ENCODE measurements around the gene KRTAP5-4. TPM values are rescaled to one million over a fixed set of nuclear protein-coding genes. Genes with fewer than 3 reads are reported as not detected.
"Not testable (repeated sequence)": the region's sequence is repeated elsewhere in the genome, so short reads cannot be mapped to it uniquely, and the experiment has no call there.

The KRTAP5-4 gene
- polyA plus RNA-seq, 1 donor = not detected

GRCh38 chr11:1636291-1636950, 14.5 kb upstream of the KRTAP5-4 start:
- no peak for DNase-seq

GRCh38 chr11:1633864-1634263, 11.9 kb upstream of the KRTAP5-4 start:
- DNase-seq = no peak

- no peak for DNase-seq
Measured at GRCh38 chr11:1632053-1632714, 10.2 kb upstream of the KRTAP5-4 start.

- no peak for DNase-seq
Measured at GRCh38 chr11:1631066-1631568, 9.2 kb upstream of the KRTAP5-4 start.

GRCh38 chr11:1630271-1630670, 8.3 kb upstream of the KRTAP5-4 start:
- DNase-seq = no peak

GRCh38 chr11:1629326-1630185, 7.6 kb upstream of the KRTAP5-4 start, which contains the start of gene KRTAP5-5:
KRTAP5-5 (plus strand) TSS chr11:1629775; CDS start chr11:1629841, 66 bp downstream.
- DNase-seq = no peak

- DNase-seq = peak; percentile 47
Measured at GRCh38 chr11:1628506-1629325, 6.8 kb upstream of the KRTAP5-4 start.

- DNase-seq = no peak
Measured at GRCh38 chr11:1625541-1625940, 3.6 kb upstream of the KRTAP5-4 start.

GRCh38 chr11:1624621-1625020, 2.7 kb upstream of the KRTAP5-4 start:
- no peak for DNase-seq

- no peak for DNase-seq
Measured at GRCh38 chr11:1623716-1624115, 1.8 kb upstream of the KRTAP5-4 start.

GRCh38 chr11:1619449-1619848, 2.5 kb downstream of the KRTAP5-4 start:
- DNase-seq = no peak

GRCh38 chr11:1618231-1618630, 3.7 kb downstream of the KRTAP5-4 start:
- no peak for DNase-seq

GRCh38 chr11:1608363-1608762, 13.6 kb downstream of the KRTAP5-4 start, which contains the start of gene KRTAP5-3:
KRTAP5-3 (minus strand) TSS chr11:1608463; CDS start chr11:1608385, 78 bp downstream.
- DNase-seq = no peak

- DNase-seq = not testable (repeated sequence)
Measured at GRCh38 chr11:1607901-1608300, 14.0 kb downstream of the KRTAP5-4 start.

GRCh38 chr11:1607156-1607845, 14.6 kb downstream of the KRTAP5-4 start:
- DNase-seq = not testable (repeated sequence)

GRCh38 chr11:1605923-1606322, 16.0 kb downstream of the KRTAP5-4 start:
- not testable (repeated sequence) for DNase-seq

- DNase-seq = no peak
Measured at GRCh38 chr11:1604711-1605110, 17.2 kb downstream of the KRTAP5-4 start.

- no peak for DNase-seq
Measured at GRCh38 chr11:1604181-1604580, 17.8 kb downstream of the KRTAP5-4 start.

GRCh38 chr11:1603629-1604028, 18.3 kb downstream of the KRTAP5-4 start:
- no peak for DNase-seq

- not testable (repeated sequence) for DNase-seq
Measured at GRCh38 chr11:1601663-1602062, 20.3 kb downstream of the KRTAP5-4 start.

GRCh38 chr11:1600626-1601025, 21.3 kb downstream of the KRTAP5-4 start:
- DNase-seq = no peak
